Activated B cell treated with CpG ODN at 0.5 μM for 24 hours (primary cell): ENCODE results near the gene IRS2. TPM values are rescaled to one million over a fixed set of nuclear protein-coding genes. Genes with fewer than 3 reads are reported as not detected.

Experiments
- ATAC-seq: fragments of 200-7000 bp; cut with Tn5 transposase; one replicate; pipeline ENCODE4 v1.10.0; 2021; ENCODE audit warnings: low read depth, mild to moderate bottlenecking, moderate library complexity
- CTCF ChIA-PET: fragments of 350-600 bp; sonication (Branson Sonifier 250); formaldehyde crosslinking; loops from one replicate; lab custom pipeline; 2021; ENCODE audit warnings: antibody characterized with exemption; lab: Charles Lee
- POLR2A ChIA-PET: fragments of 350-600 bp; sonication (Branson Sonifier 250); formaldehyde crosslinking; loops from one replicate; lab custom pipeline; 2021; ENCODE audit warnings: antibody characterized with exemption; lab: Charles Lee
- DNase-seq: peaks from one replicate; pipeline ENCODE4 v3.0.0; 2022
- H3K27ac Mint-ChIP-seq: one replicate; pipeline ENCODE4 v1.8.0; 2020; ENCODE audit warnings: mixed read lengths
- H3K27me3 Mint-ChIP-seq: one replicate; pipeline ENCODE4 v1.8.0; 2021; ENCODE audit warnings: mixed read lengths
- H3K36me3 Mint-ChIP-seq: one replicate; pipeline ENCODE4 v1.8.0; 2021; ENCODE audit warnings: low read depth, mixed read lengths
- H3K4me1 Mint-ChIP-seq: one replicate; pipeline ENCODE4 v1.8.0; 2021; ENCODE audit warnings: mixed read lengths
- H3K4me3 Mint-ChIP-seq: one replicate; pipeline ENCODE4 v1.8.0; 2020; ENCODE audit warnings: mild to moderate bottlenecking, mixed read lengths
- H3K9me3 Mint-ChIP-seq: one replicate; pipeline ENCODE4 v1.8.0; 2020; ENCODE audit warnings: mixed read lengths
- CTCF ChIP-seq: fragments of 200-600 bp; IDR thresholded peaks from one replicate; pipeline ENCODE4 v1.8.0; 2022; ENCODE audit warnings: antibody characterized with exemption, mild to moderate bottlenecking
- intact Hi-C: fragments of 100-400 bp; cut with micrococcal nuclease; formaldehyde crosslinking; loops from one replicate; pipeline ENCODE4 v1.15.1; 2024
- total RNA-seq: library from RNA; stranded (reverse); gene quantifications from 2 replicates; pipeline ENCODE4 v1.2.3, GENCODE V29; 2022

The IRS2 gene
- total RNA-seq, 1 donor from 2014 or later = 4.2 TPM

GRCh38 chr13:109741966-109742365, 44.4 kb downstream of the IRS2 start:
- peaks cover 2% of the 10 kb centered on the region for H3K9me3 Mint-ChIP-seq
- H3K4me1 Mint-ChIP-seq = no peaks in the 10 kb centered on the region
- no peak overlapping the region for H3K4me3 Mint-ChIP-seq
- TF ChIP-seq CTCF = no peak
- ATAC-seq (no peak), DNase-seq (no peak)
- POLR2A ChIA-PET = no interaction called here
- CTCF ChIA-PET = no interaction called here
- H3K27ac Mint-ChIP-seq = no peak overlapping the region
- intact Hi-C loops = no loop called here
- peaks cover 8% of the 10 kb centered on the region for H3K27me3 Mint-ChIP-seq
- H3K36me3 Mint-ChIP-seq = no peaks in the 10 kb centered on the region

- TF ChIP-seq CTCF = no peak
- no peaks in the 10 kb centered on the region for H3K9me3 Mint-ChIP-seq
- POLR2A ChIA-PET = no interaction called here
- H3K27me3 Mint-ChIP-seq = peaks cover 8% of the 10 kb centered on the region
- DNase-seq (no peak), ATAC-seq (no peak)
- H3K4me3 Mint-ChIP-seq = no peak overlapping the region
- H3K27ac Mint-ChIP-seq = no peak overlapping the region
- CTCF ChIA-PET = no interaction called here
- H3K4me1 Mint-ChIP-seq = no peaks in the 10 kb centered on the region
- H3K36me3 Mint-ChIP-seq = no peaks in the 10 kb centered on the region
- intact Hi-C loops = no loop called here
Observed at GRCh38 chr13:109740721-109741120, 45.7 kb downstream of the IRS2 start.

GRCh38 chr13:109740121-109740520, 46.3 kb downstream of the IRS2 start:
- Mint-ChIP-seq H3K9me3 (no peaks in the 10 kb centered on the region), H3K27me3 (peaks cover 8% of the 10 kb centered on the region), H3K36me3 (no peaks in the 10 kb centered on the region), H3K4me3 (no peak overlapping the region), H3K27ac (no peak overlapping the region), H3K4me1 (no peaks in the 10 kb centered on the region)
- TF ChIP-seq CTCF = no peak
- ChIA-PET CTCF (no interaction called here), POLR2A (no interaction called here)
- ATAC-seq = no peak
- no peak for DNase-seq
- intact Hi-C loops = no loop called here

- Mint-ChIP-seq H3K36me3 (no peaks in the 10 kb centered on the region), H3K27me3 (peaks cover 7% of the 10 kb centered on the region)
Observed at GRCh38 chr13:109738298-109738746, 48.1 kb downstream of the IRS2 start.

GRCh38 chr13:109737606-109738005, 48.8 kb downstream of the IRS2 start:
- no peaks in the 10 kb centered on the region for H3K9me3 Mint-ChIP-seq
- H3K36me3 Mint-ChIP-seq = no peaks in the 10 kb centered on the region
- no peak for TF ChIP-seq CTCF
- ChIA-PET POLR2A (no interaction called here), CTCF (no interaction called here)
- H3K4me1 Mint-ChIP-seq = no peaks in the 10 kb centered on the region
- ATAC-seq (no peak), DNase-seq (no peak)
- no peak overlapping the region for H3K27ac Mint-ChIP-seq
- H3K4me3 Mint-ChIP-seq = no peak overlapping the region
- H3K27me3 Mint-ChIP-seq = peaks cover 6% of the 10 kb centered on the region
- intact Hi-C loops = no loop called here

More at GRCh38 chr13:109738298-109738746, 48.1 kb downstream of the IRS2 start:
- DNase-seq (no peak), ATAC-seq (no peak)
- no peak overlapping the region for H3K27ac Mint-ChIP-seq
- no peaks in the 10 kb centered on the region for H3K4me1 Mint-ChIP-seq
- no peaks in the 10 kb centered on the region for H3K9me3 Mint-ChIP-seq
- ChIA-PET POLR2A (no interaction called here), CTCF (no interaction called here)
- intact Hi-C loops = no loop called here
- H3K4me3 Mint-ChIP-seq = no peak overlapping the region
- TF ChIP-seq CTCF = no peak
